Heart left ventricle (tissue), 13 donors: ENCODE data around the gene JAKMIP1.

Source experiments
- POLR2A ChIP-seq, 2 donors: fragments of 450-650 bp; IDR thresholded peaks; one replicate each; pipeline ENCODE4 v1.6.1; 2017; ENCODE audit warnings: antibody characterized with exemption in 2 of 2, mild to moderate bottlenecking in 2 of 2, moderate library complexity in 2 of 2
- TF ChIP-seq, protein P1 (sequence below), 12 donors: fragments of 200-600 bp; sonication (generic) in 4 of 12; IDR thresholded peaks; one replicate each; pipeline versions ENCODE4 v1.5.0 to v1.8.0; 2018 to 2022; ENCODE audit warnings: antibody characterized with exemption in 12 of 12, mild to moderate bottlenecking in 5 of 12
- donor health status: ischemic (EF 13 %, LVEDD 7.1; RV severe dilation, severe dysfunction).
- donor health status: DM: no; HTN: yes; CAD: no.
- donor health status: DM: no; HTN: no; CAD: no.
- donor health status: ischemic (EF 25% LVEDD 6.9; RV normal size, moderate dysfunction).
- donor health status: ischemic (EF 25% LVEDD 5.7; RV mildly dilated, moderate dysfunction).
- donor health status: ischemic (EF 35%, LVEDD 5.7; RV mildly dilated, moderate dysfunction).
- donor health status: nonischemic (EF 11% LVEDD 7.7; RV severe dilation, severe dysfunction).
- donor health status: DM: yes; HTN: yes; CAD: no.
- donor health status: PGD.
- donor health status: ischemic (EF 29% LVEDD 5.4; RV normal size, mild dysfunction).
- donor health status: nonischemic (EF 23%, LVEDD 6.1; RV moderate dilation, normal function).

GRCh38 chr4:6157926-6158325 is 42.4 kb downstream of the JAKMIP1 start:
- TF ChIP-seq, protein P1, sequence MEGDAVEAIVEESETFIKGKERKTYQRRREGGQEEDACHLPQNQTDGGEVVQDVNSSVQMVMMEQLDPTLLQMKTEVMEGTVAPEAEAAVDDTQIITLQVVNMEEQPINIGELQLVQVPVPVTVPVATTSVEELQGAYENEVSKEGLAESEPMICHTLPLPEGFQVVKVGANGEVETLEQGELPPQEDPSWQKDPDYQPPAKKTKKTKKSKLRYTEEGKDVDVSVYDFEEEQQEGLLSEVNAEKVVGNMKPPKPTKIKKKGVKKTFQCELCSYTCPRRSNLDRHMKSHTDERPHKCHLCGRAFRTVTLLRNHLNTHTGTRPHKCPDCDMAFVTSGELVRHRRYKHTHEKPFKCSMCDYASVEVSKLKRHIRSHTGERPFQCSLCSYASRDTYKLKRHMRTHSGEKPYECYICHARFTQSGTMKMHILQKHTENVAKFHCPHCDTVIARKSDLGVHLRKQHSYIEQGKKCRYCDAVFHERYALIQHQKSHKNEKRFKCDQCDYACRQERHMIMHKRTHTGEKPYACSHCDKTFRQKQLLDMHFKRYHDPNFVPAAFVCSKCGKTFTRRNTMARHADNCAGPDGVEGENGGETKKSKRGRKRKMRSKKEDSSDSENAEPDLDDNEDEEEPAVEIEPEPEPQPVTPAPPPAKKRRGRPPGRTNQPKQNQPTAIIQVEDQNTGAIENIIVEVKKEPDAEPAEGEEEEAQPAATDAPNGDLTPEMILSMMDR (IDR thresholded peaks at IDR 0.05) = no peak
- no peak for TF ChIP-seq POLR2A (IDR thresholded peaks at IDR 0.05)
